ENCODE measurements around the gene CST3.

GRCh38 chr20:23632711-23633573, 4.8 kb downstream of the CST3 start:
- TF ChIP-seq CTCF (IDR thresholded peaks at IDR 0.05) (no peak), POLR2A (IDR thresholded peaks at IDR 0.05) (no peak)

All from vagina (tissue), 2 donors.